ENCODE measurements around the gene APOC3. TPM values are rescaled to one million over a fixed set of nuclear protein-coding genes. Genes with fewer than 3 reads are reported as not detected.

The APOC3 gene
- total RNA-seq, 1 experiment from 2014 or later = not detected

- Histone ChIP-seq H3K9ac (ENCODE audit: extremely low read depth, insufficient read length, low read length) (no peak overlapping the region), H3K14ac (ENCODE audit: insufficient read depth, low read length) (no peak overlapping the region), H2BK5ac (ENCODE audit: insufficient read length, low read length) (no peak overlapping the region), H2BK20ac (ENCODE audit: low read depth, low read length, poor library complexity, severe bottlenecking) (no peak overlapping the region), H3T11ph (ENCODE audit: low read length) (no peak overlapping the region), H4K20me1 (ENCODE audit: control insufficient read depth, insufficient read depth, insufficient read length) (no peaks in the 10 kb centered on the region), H3K9me3 (ENCODE audit: control insufficient read depth, low read depth, low read length) (no peaks in the 10 kb centered on the region), H3K23me2 (ENCODE audit: insufficient read length, low read depth, low read length, poor library complexity, severe bottlenecking) (no peaks in the 10 kb centered on the region), H4K5ac (ENCODE audit: insufficient read length, low read depth, low read length) (no peak overlapping the region), H2BK120ac (ENCODE audit: low read depth, low read length, poor library complexity, severe bottlenecking) (no peak overlapping the region), H2AFZ (ENCODE audit: low read length) (no peak overlapping the region), H3K27ac (ENCODE audit: insufficient read length, low read depth, low read length) (no peak overlapping the region), H3K56ac (ENCODE audit: insufficient read length, low read depth, low read length) (no peak overlapping the region), H2BK12ac (ENCODE audit: insufficient read length, low read depth, low read length) (no peak overlapping the region), H2BK15ac (ENCODE audit: low read depth, low read length) (no peak overlapping the region), H3K4me2 (ENCODE audit: insufficient read depth, insufficient read length, low read length) (no peak overlapping the region), H3K4me1 (ENCODE audit: insufficient read depth, low read length) (no peaks in the 10 kb centered on the region), H3K79me1 (ENCODE audit: insufficient read depth, low read depth, low read length, poor library complexity, severe bottlenecking) (no peaks in the 10 kb centered on the region), H3K23ac (ENCODE audit: insufficient read length, low read depth, low read length) (no peak overlapping the region), H3K4ac (ENCODE audit: low read depth, low read length) (no peak overlapping the region), H2AK5ac (ENCODE audit: insufficient read length, low read length) (no peak overlapping the region), H4K8ac (replicated peaks; ENCODE audit: insufficient read length, low read depth, low read length) (no peak overlapping the region), H3K18ac (ENCODE audit: insufficient read length, low read depth, low read length) (no peak overlapping the region), H4K91ac (ENCODE audit: insufficient read length, low read depth, low read length) (no peak overlapping the region), H3K27me3 (ENCODE audit: insufficient read depth, low read length) (no peaks in the 10 kb centered on the region), H3K79me2 (ENCODE audit: insufficient read depth, low read length) (no peaks in the 10 kb centered on the region)
- Mint-ChIP-seq H3K9me3 (no peaks in the 10 kb centered on the region), H3K36me3 (ENCODE audit: insufficient read depth in 1 of 3, low read depth in 3 of 3) (peaks cover 13 to 46% (median 40%) of the 10 kb centered on the region in 3 experiments; a peak in 6 of 7 replicates), H3K27ac (peak overlapping the region in 2 of 3 experiments; percentile 2 to 66; a peak in 2 of 7 replicates), H3K4me1 (no peaks in the 10 kb centered on the region), H3K27me3 (ENCODE audit: low read depth) (no peaks in the 10 kb centered on the region), H3K4me3 (no peak overlapping the region)
- no peak for TF ChIP-seq CTCF (conservative IDR thresholded peaks at IDR 0.05)
- WGBS (ENCODE audit: extremely low coverage, insufficient read length, low lambda C conversion rate) = no CpG with 5 or more reads among the region's 6 CpGs
- no peak for DNase-seq
Measured at GRCh38 chr11:116849486-116849885, 19.8 kb downstream of the APOC3 start.
